ENCODE data around the gene RPP25L. TPM values are rescaled to one million over a fixed set of nuclear protein-coding genes. Genes with fewer than 3 reads are reported as not detected.

The RPP25L gene, protein sequence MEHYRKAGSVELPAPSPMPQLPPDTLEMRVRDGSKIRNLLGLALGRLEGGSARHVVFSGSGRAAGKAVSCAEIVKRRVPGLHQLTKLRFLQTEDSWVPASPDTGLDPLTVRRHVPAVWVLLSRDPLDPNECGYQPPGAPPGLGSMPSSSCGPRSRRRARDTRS
- total RNA-seq: 10 to 100 TPM; 15.8 to 21.3 TPM

DNA sequence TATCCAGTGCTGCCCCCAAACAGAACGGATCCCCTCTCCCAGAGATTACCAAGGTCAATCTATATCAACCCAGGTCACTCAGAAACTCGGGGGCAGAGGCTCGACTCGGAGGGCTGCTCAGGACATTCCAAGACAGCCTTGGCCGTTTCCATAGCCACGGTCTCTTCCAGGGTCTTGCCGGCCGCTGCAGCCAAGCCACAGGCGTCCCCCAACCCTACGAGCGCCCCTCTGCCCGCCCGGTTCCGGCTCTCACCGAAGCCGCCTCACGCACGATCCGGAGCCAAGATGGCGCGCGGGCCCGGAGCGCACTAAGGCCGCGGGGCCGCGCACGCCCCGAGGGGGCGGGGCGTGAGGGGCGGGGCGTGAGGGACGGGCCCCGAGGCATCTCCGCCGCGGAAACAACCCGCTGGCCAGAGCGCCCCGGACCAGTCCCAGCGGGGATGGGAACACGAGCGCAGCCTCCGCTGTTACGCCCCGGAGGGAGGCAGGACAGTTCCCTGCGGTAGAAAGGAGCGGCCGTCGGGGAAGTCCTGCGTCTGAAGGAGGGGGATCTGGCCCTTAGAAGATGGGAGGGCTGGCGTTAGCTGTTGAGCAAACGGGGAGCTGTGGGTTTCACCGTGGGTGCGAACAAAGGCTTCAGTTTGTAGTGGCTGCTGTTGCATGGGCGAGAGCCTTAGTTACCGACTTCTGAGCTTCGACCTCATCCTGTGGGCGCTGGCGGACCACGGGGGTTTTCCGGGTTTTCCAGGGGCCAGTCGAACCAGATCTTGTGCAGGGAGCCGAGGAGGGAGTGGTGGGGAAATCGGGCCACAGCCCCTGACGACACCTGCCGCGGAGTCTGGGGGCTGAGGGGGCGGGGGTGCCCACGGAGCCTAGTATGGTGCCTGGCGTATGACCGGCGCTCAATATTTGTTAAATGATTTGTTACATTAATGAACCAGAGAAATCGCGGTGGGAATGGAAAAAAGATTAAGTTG lies at the start of gene RPP25L:
TSS of gene RPP25L (minus strand) at position 287 of the 977 bp plus-strand sequence. CDS start 801 bp downstream, outside the sequence.

DNA sequence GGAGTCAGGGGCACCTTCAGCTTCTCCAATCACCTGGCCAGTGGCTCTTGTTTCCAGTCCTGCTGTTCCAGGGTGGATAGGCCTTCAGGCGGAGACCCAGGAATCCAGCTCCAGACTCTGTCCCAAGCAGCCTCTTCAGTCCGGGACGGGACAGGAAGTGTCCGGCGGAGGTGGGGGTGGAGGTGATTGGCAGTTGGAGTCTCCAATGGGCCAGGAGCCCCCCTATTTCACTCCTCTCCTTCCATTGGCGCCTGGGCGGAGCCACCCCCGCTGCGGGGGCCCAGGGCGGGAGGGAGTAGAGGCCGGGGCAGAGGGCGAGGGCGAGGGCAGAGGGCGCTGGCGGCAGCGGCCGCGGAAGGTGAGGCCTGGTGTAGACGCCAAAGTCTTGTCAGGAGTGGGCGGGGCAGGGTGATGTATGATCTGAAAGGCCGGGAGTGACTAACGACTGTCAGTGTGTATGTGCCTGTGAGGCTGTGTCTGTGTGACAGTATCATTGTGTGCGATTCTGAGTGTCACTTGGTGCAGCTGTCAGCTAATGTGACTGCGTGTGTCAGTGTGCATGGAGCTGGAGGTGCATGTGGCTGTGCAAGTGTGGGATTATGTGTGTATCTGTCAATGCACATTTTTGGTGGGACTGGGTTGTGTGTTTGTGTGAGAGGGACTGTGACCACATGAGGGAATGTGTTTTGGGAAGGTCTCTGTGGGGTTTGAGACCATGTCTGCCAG lies 40.1 kb upstream of the RPP25L start, which contains the start of gene IL11RA:
TSS of gene IL11RA (plus strand) at position 310 of the 726 bp plus-strand sequence. CDS start 3,033 bp downstream, outside the sequence.

DNA sequence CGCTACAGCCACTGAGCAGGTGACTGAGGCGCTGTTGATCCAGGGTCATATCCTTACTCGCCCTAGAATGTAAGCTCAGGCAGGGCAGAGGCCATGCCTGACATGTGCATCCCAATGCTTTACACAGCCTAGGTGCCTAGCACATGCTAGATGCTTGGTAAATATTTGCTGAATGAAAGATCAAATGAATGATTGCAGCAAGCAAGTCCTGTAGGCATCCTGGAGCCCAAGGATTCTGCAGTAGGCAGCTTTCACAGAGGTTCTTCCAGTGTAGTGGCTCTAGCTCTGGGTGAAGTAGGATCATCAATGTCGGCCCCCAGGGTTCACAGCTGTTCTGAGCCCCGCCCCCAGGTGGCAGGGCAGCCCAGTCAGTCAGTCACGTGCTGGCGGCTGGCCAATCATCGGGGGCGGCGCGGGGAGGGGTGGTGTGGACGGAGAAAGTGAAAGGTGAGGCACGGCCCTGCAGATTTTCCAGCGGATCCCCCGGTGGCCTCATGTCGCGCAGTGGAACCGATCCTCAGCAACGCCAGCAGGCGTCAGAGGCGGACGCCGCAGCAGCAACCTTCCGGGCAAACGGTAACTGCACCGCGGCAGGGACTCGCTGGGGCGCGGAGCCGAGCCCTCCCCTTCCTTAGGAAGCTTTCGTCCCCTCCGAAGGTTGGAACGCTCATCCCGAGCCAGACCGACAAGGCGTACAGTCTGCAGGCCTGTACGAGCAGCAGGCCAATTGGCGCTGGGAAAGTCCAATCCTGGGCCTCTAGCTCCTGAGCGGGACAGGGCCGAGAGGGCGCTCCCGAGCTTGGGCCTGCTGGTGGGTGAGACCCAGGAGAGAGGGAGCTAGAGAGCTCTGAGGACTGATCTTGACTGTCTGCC lies 34.5 kb upstream of the RPP25L start, which contains the start of gene GALT:
TSS of gene GALT (plus strand) at position 465 of the 873 bp plus-strand sequence. CDS start at position 495, 30 bp downstream.

DNA sequence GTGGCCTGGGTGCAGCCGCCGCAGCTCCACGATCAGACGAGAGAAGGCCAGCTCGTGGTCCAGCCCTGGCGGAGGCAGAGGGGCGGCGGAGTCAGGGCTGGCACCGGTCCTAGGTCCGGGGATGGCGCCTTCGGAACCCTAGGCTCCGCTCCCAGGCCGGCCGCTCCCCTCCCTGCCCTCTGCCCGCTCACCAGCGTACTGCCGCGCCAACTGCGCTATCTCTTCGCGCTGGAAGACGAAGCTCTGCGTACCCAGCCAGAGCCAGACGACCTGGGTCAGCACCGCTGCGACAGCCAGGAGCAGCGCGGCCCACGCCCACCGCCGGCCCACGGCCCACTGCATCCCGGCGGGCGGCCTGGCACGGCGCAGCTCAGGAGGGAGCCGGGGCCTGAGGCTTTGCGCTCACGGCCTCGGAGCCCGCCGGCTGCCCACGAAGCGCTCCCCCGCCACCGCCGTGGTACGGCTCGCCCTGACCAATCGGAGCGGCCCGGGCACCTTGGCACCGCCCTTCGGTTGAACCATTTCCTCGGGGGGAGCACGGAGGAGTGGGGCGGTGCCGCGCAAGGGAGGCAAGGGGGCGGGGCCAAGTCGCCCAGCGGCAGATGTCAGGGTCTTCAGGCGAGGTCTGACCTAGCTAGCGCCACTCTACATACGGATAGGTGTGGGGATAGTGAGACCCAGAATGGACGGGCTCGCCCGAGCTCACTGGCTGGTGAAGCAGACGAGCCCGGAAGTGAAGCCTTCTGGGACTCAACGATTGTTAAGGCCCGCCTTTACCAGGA lies 25.6 kb upstream of the RPP25L start, which contains the start of gene SIGMAR1:
TSS of gene SIGMAR1 (minus strand) at position 432 of the 782 bp plus-strand sequence. CDS start at position 342, 90 bp downstream.

DNA sequence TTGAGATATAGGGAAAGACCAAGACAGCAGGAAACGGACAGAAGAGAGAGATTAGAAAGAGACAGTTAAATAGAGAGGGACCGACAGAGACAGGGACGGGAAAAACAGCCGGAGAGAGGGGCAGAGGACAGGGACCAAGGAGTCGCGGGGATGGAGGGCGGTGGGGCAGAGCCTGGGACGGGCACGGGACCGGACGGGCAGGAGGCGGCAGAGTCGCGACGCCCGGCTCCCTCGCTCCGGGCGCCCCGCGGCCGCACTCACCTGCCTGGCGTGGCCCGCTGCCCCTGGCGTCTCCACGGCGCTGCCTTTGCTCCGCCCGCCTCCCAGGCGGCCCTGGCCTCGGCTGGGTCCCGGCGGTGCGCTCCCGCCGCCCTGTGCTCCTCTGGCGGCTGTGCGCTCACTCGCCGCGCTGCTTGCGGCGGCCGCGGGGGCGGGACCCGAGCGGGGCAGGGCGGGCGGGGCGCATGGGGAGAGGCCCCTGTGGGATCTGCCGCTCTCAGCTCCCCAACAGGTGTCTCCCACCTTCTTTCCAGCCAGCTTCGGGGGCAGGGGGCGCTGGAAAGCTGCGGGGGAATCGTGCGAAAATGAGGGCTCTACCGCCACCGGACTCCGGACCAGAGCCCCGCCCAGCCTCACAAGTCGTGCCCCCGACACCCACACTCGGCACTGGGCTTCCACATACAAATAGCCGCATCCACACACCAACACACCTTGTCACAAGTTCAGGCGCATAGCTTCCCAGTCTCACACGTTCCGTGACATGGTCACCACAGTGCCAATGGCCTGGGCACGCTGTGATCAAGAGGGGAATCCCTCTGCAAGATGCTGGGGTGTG lies 17.0 kb upstream of the RPP25L start, which contains the start of gene ARID3C:
TSS of gene ARID3C (minus strand) at position 411 of the 835 bp plus-strand sequence. CDS start 1,052 bp downstream, outside the sequence.

DNA sequence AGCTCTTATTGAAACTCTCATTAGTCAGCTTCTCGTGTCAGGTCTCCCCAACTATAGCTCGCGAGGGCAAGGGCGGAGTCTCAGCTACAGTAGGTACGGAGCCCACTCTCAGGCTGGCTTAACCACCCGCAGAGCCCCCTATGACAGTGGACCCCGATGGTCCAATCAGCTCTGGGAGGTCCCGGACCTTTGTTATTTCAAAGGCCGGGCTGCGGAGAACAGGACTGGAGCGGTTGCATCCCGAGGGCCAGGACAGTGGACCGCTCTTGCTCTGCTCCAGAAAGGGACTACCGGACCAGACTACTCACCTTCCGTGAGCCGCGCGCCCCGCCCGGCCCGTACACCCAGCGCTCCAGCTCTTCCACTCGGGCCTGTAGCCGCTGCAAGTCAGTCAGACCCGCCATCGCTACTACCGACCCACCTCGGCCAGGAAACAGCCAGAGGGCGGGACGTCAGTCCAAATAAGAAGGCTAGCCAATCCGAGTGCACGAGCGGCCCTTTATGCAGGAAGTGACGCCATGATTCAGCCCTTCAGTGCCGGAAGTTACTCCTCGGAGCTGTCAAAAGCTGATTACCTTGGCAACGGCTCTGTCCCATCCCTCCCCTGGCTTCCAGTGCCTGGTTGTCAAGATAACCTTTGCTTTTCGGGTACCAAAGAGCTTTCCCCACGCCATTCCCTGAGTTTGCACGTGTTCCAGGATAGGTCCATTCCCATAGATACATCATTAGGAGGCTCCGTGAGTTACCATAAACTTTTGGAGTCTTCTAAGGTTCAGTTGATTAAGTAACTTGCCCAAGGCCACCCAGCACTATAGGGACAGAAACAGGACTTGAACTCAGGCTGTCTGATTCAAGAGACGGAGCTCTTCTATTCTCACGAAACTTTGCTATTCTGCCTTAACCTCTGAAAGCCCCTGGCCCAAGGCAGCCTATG lies 8.4 kb upstream of the RPP25L start, which contains the start of gene DCTN3:
TSS of gene DCTN3 (minus strand) at position 435 of the 934 bp plus-strand sequence. CDS start at position 404, 31 bp downstream.

DNA sequence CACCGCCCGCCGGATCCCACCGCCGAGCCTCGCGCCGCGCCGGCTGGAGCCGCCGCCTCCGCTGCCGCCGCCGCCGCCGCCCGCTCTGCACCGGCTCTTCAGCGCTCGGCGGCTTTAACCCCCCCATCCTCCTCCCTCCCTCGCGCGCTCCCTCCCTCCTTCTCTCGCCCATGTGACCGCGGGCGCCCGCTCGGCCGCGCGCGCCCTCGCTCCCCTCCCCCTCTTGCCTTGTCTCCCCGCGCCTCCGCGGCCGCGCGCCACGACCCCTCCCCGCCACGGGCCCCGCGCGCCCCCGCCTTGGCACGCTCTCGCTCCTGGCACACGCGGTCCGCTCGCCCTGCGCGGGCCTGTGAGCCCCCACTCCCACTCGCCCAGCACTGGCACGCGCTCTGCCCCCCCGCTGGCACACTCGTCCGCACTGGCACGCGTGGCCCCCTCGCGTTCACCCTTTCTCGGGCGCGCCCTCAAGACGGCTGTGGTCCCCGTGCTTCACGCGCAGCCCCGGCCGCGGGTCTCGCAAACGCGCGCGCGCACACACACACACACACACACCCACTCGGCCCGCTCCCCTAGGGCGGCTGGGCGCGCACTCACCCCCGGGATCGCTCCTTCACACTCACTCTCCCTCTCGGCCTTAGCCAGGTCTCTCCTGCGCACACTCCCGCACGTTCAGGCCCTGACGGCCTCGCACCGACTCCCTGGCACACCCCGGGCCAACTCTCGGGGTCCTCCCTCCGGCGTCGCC lies 22.1 kb downstream of the RPP25L start, which contains the start of gene CNTFR:
TSS of gene CNTFR (minus strand) at position 89 of the 745 bp plus-strand sequence. CDS start 20,743 bp downstream, outside the sequence.

Small RNAs within 50 kb of the gene (small RNA-seq; reads per million reads assigned to genes)
- 0 reads per million in 2 donors for gene CCL27

Other genes with a start within 250 kb of the RPP25L start
- gene MYORG, start 235.2 kb downstream of the RPP25L start, total RNA-seq: 1 to 10 TPM in 1 of 2 donors, under 1 TPM in 1; 0.67 to 5.5 TPM
- gene FAM219A, start 153.5 kb downstream of the RPP25L start, total RNA-seq: 10 to 100 TPM; 16.0 to 18.2 TPM
- gene DNAI1, start 153.3 kb downstream of the RPP25L start, total RNA-seq: not detected
- 1 to 10 TPM in 1 of 2 donors, under 1 TPM in 1; 0.67 to 1.4 TPM for gene ENHO, start 89.1 kb downstream of the RPP25L start, total RNA-seq
- gene CNTFR, start 22.4 kb downstream of the RPP25L start, total RNA-seq: under 1 TPM in 1 of 2 donors, not detected in 1; 0.34 TPM
- gene DCTN3, start 8.4 kb upstream of the RPP25L start, total RNA-seq: 10 to 100 TPM; 71.2 to 73.3 TPM
- under 1 TPM in 1 of 2 donors, not detected in 1; under 0.01 TPM for gene ARID3C, start 17.0 kb upstream of the RPP25L start, total RNA-seq
- 100 to 1,000 TPM; 132 to 213 TPM for gene SIGMAR1, start 25.7 kb upstream of the RPP25L start, total RNA-seq
- gene GALT, start 34.6 kb upstream of the RPP25L start, total RNA-seq: 10 to 100 TPM; 63.0 to 65.6 TPM
- gene IL11RA, start 40.1 kb upstream of the RPP25L start, total RNA-seq: 10 to 100 TPM; 13.0 to 13.1 TPM
- gene CCL27, start 50.6 kb upstream of the RPP25L start, total RNA-seq: under 1 TPM in 1 of 2 donors, not detected in 1; 0.34 TPM
- not detected for gene CCL19, start 79.2 kb upstream of the RPP25L start, total RNA-seq
- not detected for gene CCL21, start 98.0 kb upstream of the RPP25L start, total RNA-seq

Measured in melanocyte of skin (primary cell).